DOHH2 (cell line): ENCODE measurements around the gene GSTM4.

Experiments
- EZH2phosphoT487 ChIP-seq: fragments of 200-600 bp; sonication (generic); IDR thresholded peaks from 2 replicates; pipeline ENCODE4 v1.6.1; 2017; ENCODE audit warnings: borderline replicate concordance, mild to moderate bottlenecking, antibody characterized with exemption, low read length, moderate library complexity, mixed read lengths
- TF ChIP-seq, protein P1 (sequence below): fragments of 200-600 bp; sonication (generic); IDR thresholded peaks from one replicate; pipeline ENCODE4 v1.5.1; 2014; ENCODE audit warnings: antibody characterized with exemption, mild to moderate bottlenecking, low read depth, low read length; ENCODE audit not compliant: poor library complexity, severe bottlenecking

DNA sequence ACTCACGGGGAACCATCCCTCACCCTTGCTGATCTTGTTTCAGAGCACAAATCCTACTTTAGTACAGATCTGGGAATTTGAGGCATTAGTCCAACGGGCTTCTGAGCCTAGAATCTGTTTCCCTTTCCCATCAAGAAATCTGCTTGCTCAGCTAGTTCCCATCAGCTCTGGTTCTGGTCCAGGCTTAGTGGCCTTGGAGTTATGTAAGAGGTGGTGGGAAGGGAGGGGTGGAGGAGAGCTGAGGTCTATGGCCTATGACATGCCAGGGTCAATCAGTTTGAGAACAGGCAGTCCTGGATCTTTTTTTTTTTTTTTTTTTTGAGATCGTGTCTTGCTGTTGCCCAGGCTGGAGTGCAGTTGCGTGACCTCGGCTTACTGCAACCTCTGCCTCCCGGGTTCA, 35.9 kb downstream of the GSTM4 start:
- TF ChIP-seq, protein P1, sequence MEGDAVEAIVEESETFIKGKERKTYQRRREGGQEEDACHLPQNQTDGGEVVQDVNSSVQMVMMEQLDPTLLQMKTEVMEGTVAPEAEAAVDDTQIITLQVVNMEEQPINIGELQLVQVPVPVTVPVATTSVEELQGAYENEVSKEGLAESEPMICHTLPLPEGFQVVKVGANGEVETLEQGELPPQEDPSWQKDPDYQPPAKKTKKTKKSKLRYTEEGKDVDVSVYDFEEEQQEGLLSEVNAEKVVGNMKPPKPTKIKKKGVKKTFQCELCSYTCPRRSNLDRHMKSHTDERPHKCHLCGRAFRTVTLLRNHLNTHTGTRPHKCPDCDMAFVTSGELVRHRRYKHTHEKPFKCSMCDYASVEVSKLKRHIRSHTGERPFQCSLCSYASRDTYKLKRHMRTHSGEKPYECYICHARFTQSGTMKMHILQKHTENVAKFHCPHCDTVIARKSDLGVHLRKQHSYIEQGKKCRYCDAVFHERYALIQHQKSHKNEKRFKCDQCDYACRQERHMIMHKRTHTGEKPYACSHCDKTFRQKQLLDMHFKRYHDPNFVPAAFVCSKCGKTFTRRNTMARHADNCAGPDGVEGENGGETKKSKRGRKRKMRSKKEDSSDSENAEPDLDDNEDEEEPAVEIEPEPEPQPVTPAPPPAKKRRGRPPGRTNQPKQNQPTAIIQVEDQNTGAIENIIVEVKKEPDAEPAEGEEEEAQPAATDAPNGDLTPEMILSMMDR = no peak
- TF ChIP-seq EZH2phosphoT487 = no peak
